ENCODE data around the gene IGSF22. TPM values are rescaled to one million over a fixed set of nuclear protein-coding genes. Genes with fewer than 3 reads are reported as not detected.

IGSF22 gene
- total RNA-seq, 2 donors from 2014 or later: not detected

DNA sequence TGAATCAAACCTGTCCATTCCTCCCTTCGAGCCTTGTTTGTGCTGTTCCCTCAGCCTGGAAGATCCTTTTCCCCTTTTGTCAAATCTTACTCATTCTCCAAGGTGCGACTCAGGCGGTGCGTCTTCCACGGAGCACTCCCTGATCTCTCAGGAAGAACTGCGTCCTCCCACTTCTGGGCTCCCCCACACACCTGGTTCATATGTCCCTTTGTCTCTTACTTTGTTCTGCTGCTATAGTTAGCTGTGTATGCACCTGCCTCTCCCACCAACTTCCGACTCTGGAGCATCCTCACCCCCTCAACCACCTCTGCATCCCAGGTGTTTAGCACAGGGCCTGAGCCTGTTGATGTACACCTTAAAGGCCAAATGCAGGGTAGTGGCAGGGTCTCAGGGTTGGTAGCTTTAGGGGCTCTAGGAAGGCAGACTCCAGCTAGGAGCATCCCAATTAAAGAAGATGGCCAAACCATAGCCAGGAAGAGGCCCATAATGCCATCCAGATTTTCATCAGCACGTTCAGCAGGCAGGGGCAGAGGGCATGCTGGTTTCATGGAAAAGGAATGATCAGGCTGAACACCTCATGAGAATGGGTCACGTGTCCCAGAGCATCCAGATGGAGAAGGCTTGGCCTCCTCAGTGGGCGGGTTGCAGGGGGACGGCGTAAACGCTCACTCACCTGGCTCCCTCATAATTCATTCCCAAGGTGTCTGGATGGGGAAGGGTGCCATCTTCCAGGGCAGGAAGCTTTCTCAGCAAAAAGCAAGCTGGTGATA is 45.5 kb upstream of the IGSF22 start:
- H3K4me1 ChIP-seq: no peaks in the 10 kb centered on the region
- intact Hi-C loops (cut with DNase I): loop anchor here (10.0 kb wide), 1 partner anchor 83 kb away; no protein-coding TSS in a partner anchor
- no peak for ATAC-seq
- 71% methylated on average over 13 of the region's 13 CpGs for WGBS, 2 donors
- no peaks in the 10 kb centered on the region for H3K9me3 ChIP-seq
- H3K27ac ChIP-seq: no peak overlapping the region
- H3K4me3 ChIP-seq: no peak overlapping the region
- no peaks in the 10 kb centered on the region for H3K36me3 ChIP-seq (replicated peaks in 1 of 2; ENCODE audit: insufficient read depth in 1 of 2, low read depth in 2 of 2)
- no peak for DNase-seq
- H3K27me3 ChIP-seq: no peaks in the 10 kb centered on the region
- TF ChIP-seq, protein P1, sequence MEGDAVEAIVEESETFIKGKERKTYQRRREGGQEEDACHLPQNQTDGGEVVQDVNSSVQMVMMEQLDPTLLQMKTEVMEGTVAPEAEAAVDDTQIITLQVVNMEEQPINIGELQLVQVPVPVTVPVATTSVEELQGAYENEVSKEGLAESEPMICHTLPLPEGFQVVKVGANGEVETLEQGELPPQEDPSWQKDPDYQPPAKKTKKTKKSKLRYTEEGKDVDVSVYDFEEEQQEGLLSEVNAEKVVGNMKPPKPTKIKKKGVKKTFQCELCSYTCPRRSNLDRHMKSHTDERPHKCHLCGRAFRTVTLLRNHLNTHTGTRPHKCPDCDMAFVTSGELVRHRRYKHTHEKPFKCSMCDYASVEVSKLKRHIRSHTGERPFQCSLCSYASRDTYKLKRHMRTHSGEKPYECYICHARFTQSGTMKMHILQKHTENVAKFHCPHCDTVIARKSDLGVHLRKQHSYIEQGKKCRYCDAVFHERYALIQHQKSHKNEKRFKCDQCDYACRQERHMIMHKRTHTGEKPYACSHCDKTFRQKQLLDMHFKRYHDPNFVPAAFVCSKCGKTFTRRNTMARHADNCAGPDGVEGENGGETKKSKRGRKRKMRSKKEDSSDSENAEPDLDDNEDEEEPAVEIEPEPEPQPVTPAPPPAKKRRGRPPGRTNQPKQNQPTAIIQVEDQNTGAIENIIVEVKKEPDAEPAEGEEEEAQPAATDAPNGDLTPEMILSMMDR (IDR thresholded peaks at IDR 0.05): no peak
- no peak for TF ChIP-seq POLR2A (IDR thresholded peaks at IDR 0.05)

- Histone ChIP-seq H3K27me3 (no peaks in the 10 kb centered on the region), H3K4me1 (no peaks in the 10 kb centered on the region), H3K4me3 (no peak overlapping the region), H3K9me3 (no peaks in the 10 kb centered on the region), H3K27ac (no peak overlapping the region), H3K36me3 (replicated peaks in 1 of 2; ENCODE audit: insufficient read depth in 1 of 2, low read depth in 2 of 2) (no peaks in the 10 kb centered on the region)
- DNase-seq (no peak), ATAC-seq (no peak)
- 63 to 73% methylated on average over 8 to 11 of the region's 11 CpGs for WGBS, 2 donors
- TF ChIP-seq POLR2A (IDR thresholded peaks at IDR 0.05): no peak
- intact Hi-C loops (cut with DNase I): loop anchor here (10.0 kb wide), 1 partner anchor 84 kb away; no protein-coding TSS in a partner anchor
These were observed 44.6 kb upstream of the IGSF22 start for GRCh38 chr11:18770479-18771125.

DNA sequence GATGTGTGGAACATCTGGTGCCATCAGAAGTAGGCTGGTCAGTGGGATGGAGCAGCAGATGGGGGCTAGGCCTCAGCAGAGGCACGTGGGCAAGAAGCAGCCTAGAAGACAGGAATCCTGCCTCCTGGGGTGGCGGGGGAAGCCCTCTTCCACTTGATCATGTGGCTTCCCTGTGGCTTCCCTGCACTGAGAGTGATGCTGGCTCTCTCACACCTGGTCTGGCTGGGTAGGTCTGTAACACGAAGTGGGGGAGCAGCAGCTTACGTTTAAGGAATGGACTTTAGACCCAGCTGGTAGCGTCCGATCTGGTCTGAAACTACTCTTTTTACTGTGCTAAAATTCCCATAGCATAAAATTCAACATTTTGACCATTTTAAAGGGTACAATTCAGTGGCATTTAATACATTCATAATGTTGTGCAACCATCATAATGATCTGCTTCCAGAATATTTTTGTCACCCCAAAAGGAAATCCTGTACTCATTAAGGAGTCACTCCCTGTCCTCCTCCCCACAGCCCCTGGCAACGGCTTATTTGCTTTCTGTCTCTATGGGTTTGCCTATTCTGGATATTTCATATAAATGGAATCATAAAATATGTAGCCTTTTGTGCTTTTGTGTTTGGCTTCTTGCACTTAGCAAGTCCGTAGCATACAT is 43.9 kb upstream of the IGSF22 start:
- no peaks in the 10 kb centered on the region for H3K4me1 ChIP-seq
- 36 to 37% methylated on average over 8 of the region's 8 CpGs for WGBS, 2 donors
- no peak for TF ChIP-seq POLR2A (IDR thresholded peaks at IDR 0.05)
- TF ChIP-seq, protein P1 (IDR thresholded peaks at IDR 0.05): no peak
- no peaks in the 10 kb centered on the region for H3K27me3 ChIP-seq
- no peaks in the 10 kb centered on the region for H3K9me3 ChIP-seq
- H3K36me3 ChIP-seq (replicated peaks in 1 of 2; ENCODE audit: insufficient read depth in 1 of 2, low read depth in 2 of 2): no peaks in the 10 kb centered on the region
- H3K27ac ChIP-seq: no peak overlapping the region
- no peak overlapping the region for H3K4me3 ChIP-seq
- ATAC-seq: no peak
- peak in 2 of 4 donors; percentile 3 to 28 for DNase-seq
- intact Hi-C loops (cut with DNase I): loop anchor here (10.0 kb wide), 1 partner anchor 85 kb away; no protein-coding TSS in a partner anchor

- no peaks in the 10 kb centered on the region for H3K4me1 ChIP-seq
- no peak for ATAC-seq
- 78 to 79% methylated on average over 2 to 5 of the region's 5 CpGs for WGBS, 2 donors
- H3K36me3 ChIP-seq (replicated peaks in 1 of 2; ENCODE audit: insufficient read depth in 1 of 2, low read depth in 2 of 2): no peaks in the 10 kb centered on the region
- no peak for DNase-seq
- intact Hi-C loops (cut with DNase I): no loop called here
- no peak overlapping the region for H3K4me3 ChIP-seq
- TF ChIP-seq, protein P1 (IDR thresholded peaks at IDR 0.05): no peak
- TF ChIP-seq POLR2A (IDR thresholded peaks at IDR 0.05): no peak
- H3K27me3 ChIP-seq: no peaks in the 10 kb centered on the region
- H3K9me3 ChIP-seq: no peaks in the 10 kb centered on the region
- no peak overlapping the region for H3K27ac ChIP-seq
These were observed 43.0 kb upstream of the IGSF22 start for GRCh38 chr11:18768978-18769377.

DNA sequence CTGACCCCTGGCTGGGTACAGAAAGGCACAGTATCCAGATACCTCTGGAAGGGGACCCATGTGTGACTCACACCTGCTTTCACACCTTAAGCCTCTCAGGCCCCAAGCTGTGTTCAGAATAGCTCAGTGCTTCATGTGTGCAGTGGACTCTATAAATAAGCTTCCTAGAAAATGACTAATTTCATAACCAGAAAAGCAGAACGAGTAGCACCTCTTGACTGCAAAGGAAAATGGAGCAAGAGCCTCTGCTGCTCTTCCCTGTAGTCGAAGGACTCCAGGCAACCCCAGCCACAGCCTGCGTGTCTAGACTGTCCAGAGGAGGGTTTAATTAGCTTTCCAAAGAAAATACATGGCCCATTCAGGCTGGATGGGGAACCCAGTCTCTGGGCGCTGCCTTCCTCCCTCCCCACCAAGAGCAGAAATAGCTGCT is 42.5 kb upstream of the IGSF22 start:
- intact Hi-C loops (cut with DNase I): no loop called here
- no peak for DNase-seq

More for the DNA sequence above, 42.5 kb upstream of the IGSF22 start:
- Histone ChIP-seq H3K27ac (no peak overlapping the region), H3K4me1 (no peaks in the 10 kb centered on the region), H3K27me3 (no peaks in the 10 kb centered on the region), H3K36me3 (replicated peaks in 1 of 2; ENCODE audit: insufficient read depth in 1 of 2, low read depth in 2 of 2) (no peaks in the 10 kb centered on the region), H3K4me3 (no peak overlapping the region), H3K9me3 (no peaks in the 10 kb centered on the region)
- no peak for ATAC-seq
- 54 to 62% methylated on average over 4 of the region's 4 CpGs for WGBS, 2 donors
- TF ChIP-seq POLR2A (IDR thresholded peaks at IDR 0.05): no peak
- TF ChIP-seq, protein P1 (IDR thresholded peaks at IDR 0.05): no peak

Data from body of pancreas (tissue), 4 donors.